H9 (cell line): ENCODE measurements around the gene CDH6. TPM values are rescaled to one million over a fixed set of nuclear protein-coding genes. Genes with fewer than 3 reads are reported as not detected.
A peak's percentile ranks its signal among the peaks of the same experiment; 100 is the strongest.

Experiments
- DNase-seq: peaks from one replicate; pipeline ENCODE4 v3.0.0-alpha.2; 2017
- H2AFZ ChIP-seq: one replicate; pipeline ENCODE4 v1.6.1; 2013; ENCODE audit warnings: mild to moderate bottlenecking, low read length, control low read depth, moderate library complexity
- H2AK5ac ChIP-seq: 2 replicates; pipeline ENCODE4 v1.6.1; 2013; ENCODE audit warnings: low read length, control low read depth, mixed read lengths; ENCODE audit not compliant: insufficient read length
- H2BK120ac ChIP-seq: one replicate; pipeline ENCODE4 v1.6.1; 2013; ENCODE audit warnings: low read depth, mild to moderate bottlenecking, low read length, control low read depth, inconsistent platforms; ENCODE audit not compliant: poor library complexity, severe bottlenecking
- H2BK12ac ChIP-seq: 2 replicates; pipeline ENCODE4 v1.6.1; 2013; ENCODE audit warnings: low read length, control low read depth, mixed read lengths, low read depth; ENCODE audit not compliant: insufficient read length
- H2BK15ac ChIP-seq: 2 replicates; pipeline ENCODE4 v1.6.1; 2013; ENCODE audit warnings: low read depth, low read length, control low read depth
- H2BK20ac ChIP-seq: one replicate; pipeline ENCODE4 v1.6.1; 2013; ENCODE audit warnings: low read depth, mild to moderate bottlenecking, low read length, control low read depth, inconsistent platforms; ENCODE audit not compliant: poor library complexity, severe bottlenecking
- H2BK5ac ChIP-seq: 2 replicates; pipeline ENCODE4 v1.6.1; 2013; ENCODE audit warnings: low read length, control low read depth, mixed read lengths; ENCODE audit not compliant: insufficient read length
- H3K14ac ChIP-seq: 2 replicates; pipeline ENCODE4 v1.6.1; 2013; ENCODE audit warnings: low read length, control low read depth; ENCODE audit not compliant: insufficient read depth
- H3K18ac ChIP-seq: 2 replicates; pipeline ENCODE4 v1.6.1; 2013; ENCODE audit warnings: low read depth, mild to moderate bottlenecking, mixed read lengths, low read length, control low read depth; ENCODE audit not compliant: insufficient read length
- H3K23ac ChIP-seq: 2 replicates; pipeline ENCODE4 v1.6.1; 2013; ENCODE audit warnings: low read length, control low read depth, mixed read lengths, low read depth; ENCODE audit not compliant: insufficient read length
- H3K23me2 ChIP-seq: 2 replicates; pipeline ENCODE4 v1.6.1; 2013; ENCODE audit warnings: low read depth, mild to moderate bottlenecking, mixed read lengths, low read length, control low read depth; ENCODE audit not compliant: insufficient read length, poor library complexity, severe bottlenecking
- H3K27ac ChIP-seq: 2 replicates; pipeline ENCODE4 v1.5.1; 2013; ENCODE audit warnings: low read length, control low read depth, mixed read lengths, low read depth; ENCODE audit not compliant: insufficient read length
- H3K27me3 ChIP-seq: 2 replicates; pipeline ENCODE4 v1.6.1; 2013; ENCODE audit warnings: low read length, control low read depth, inconsistent platforms; ENCODE audit not compliant: insufficient read depth
- H3K4ac ChIP-seq: 2 replicates; pipeline ENCODE4 v1.6.1; 2013; ENCODE audit warnings: low read depth, mild to moderate bottlenecking, control low read depth, inconsistent platforms, low read length, moderate library complexity
- H3K4me1 ChIP-seq: 2 replicates; pipeline ENCODE4 v1.6.1; 2013; ENCODE audit warnings: low read length, control low read depth, inconsistent platforms; ENCODE audit not compliant: insufficient read depth
- H3K4me2 ChIP-seq: 2 replicates; pipeline ENCODE4 v1.6.1; 2013; ENCODE audit warnings: low read length, control low read depth, mixed read lengths; ENCODE audit not compliant: insufficient read length, insufficient read depth
- H3K56ac ChIP-seq: 2 replicates; pipeline ENCODE4 v1.6.1; 2013; ENCODE audit warnings: low read depth, mild to moderate bottlenecking, mixed read lengths, low read length, control low read depth; ENCODE audit not compliant: insufficient read length
- H3K79me1 ChIP-seq: 2 replicates; pipeline ENCODE4 v1.6.1; 2013; ENCODE audit warnings: low read depth, mild to moderate bottlenecking, moderate library complexity, low read length, control low read depth, inconsistent platforms; ENCODE audit not compliant: insufficient read depth, poor library complexity, severe bottlenecking
- H3K79me2 ChIP-seq: 2 replicates; pipeline ENCODE4 v1.6.1; 2013; ENCODE audit warnings: low read length, control low read depth, inconsistent platforms; ENCODE audit not compliant: insufficient read depth
- H3K9ac ChIP-seq: 2 replicates; pipeline ENCODE4 v1.6.1; 2013; ENCODE audit warnings: low read length, control low read depth, mixed read lengths; ENCODE audit not compliant: insufficient read length; ENCODE audit errors: extremely low read depth
- H3K9me3 ChIP-seq: one replicate; pipeline ENCODE4 v1.6.1; 2013; ENCODE audit warnings: low read depth, low read length, inconsistent platforms; ENCODE audit not compliant: control insufficient read depth
- H3T11ph ChIP-seq: one replicate; pipeline ENCODE4 v1.6.1; 2013; ENCODE audit warnings: mild to moderate bottlenecking, low read length, control low read depth, inconsistent platforms
- H4K20me1 ChIP-seq: one replicate; pipeline ENCODE4 v1.6.1; 2013; ENCODE audit not compliant: control insufficient read depth, insufficient read length, insufficient read depth
- H4K5ac ChIP-seq: 2 replicates; pipeline ENCODE4 v1.6.1; 2013; ENCODE audit warnings: low read depth, mild to moderate bottlenecking, mixed read lengths, low read length, control low read depth; ENCODE audit not compliant: insufficient read length
- H4K8ac ChIP-seq: replicated peaks from 2 replicates; pipeline ENCODE4 v1.6.1; 2013; ENCODE audit warnings: low read length, control low read depth, mixed read lengths, low read depth; ENCODE audit not compliant: insufficient read length
- H4K91ac ChIP-seq: 2 replicates; pipeline ENCODE4 v1.6.1; 2013; ENCODE audit warnings: low read depth, mild to moderate bottlenecking, moderate library complexity, mixed read lengths, low read length, control low read depth; ENCODE audit not compliant: insufficient read length
- H3K27ac Mint-ChIP-seq, 3 experiments: 2 replicates in 2 of 3; 3 replicates in 1 of 3; pipeline ENCODE4 v1.8.0; 2020 to 2021; ENCODE audit warnings: mixed read lengths in 3 of 3, mild to moderate bottlenecking in 1 of 3, moderate library complexity in 1 of 3
- H3K27me3 Mint-ChIP-seq: 2 replicates; pipeline ENCODE4 v1.8.0; 2021; ENCODE audit warnings: low read depth, mild to moderate bottlenecking, moderate library complexity, mixed read lengths
- H3K36me3 Mint-ChIP-seq, 3 experiments: 2 replicates in 2 of 3; 3 replicates in 1 of 3; pipeline ENCODE4 v1.8.0; 2020 to 2021; ENCODE audit warnings: low read depth in 3 of 3, mixed read lengths in 3 of 3; ENCODE audit not compliant: insufficient read depth in 1 of 3
- H3K4me1 Mint-ChIP-seq, 2 experiments: 2 replicates each; pipeline ENCODE4 v1.8.0; 2020; ENCODE audit warnings: mixed read lengths in 2 of 2
- H3K4me3 Mint-ChIP-seq, 2 experiments: 2 replicates in 1 of 2; 3 replicates in 1 of 2; pipeline ENCODE4 v1.8.0; 2020 to 2021; ENCODE audit warnings: mild to moderate bottlenecking in 2 of 2, mixed read lengths in 2 of 2, moderate library complexity in 1 of 2
- H3K9me3 Mint-ChIP-seq, 2 experiments: 2 replicates in 1 of 2; 3 replicates in 1 of 2; pipeline ENCODE4 v1.8.0; 2020; ENCODE audit warnings: mild to moderate bottlenecking in 2 of 2, mixed read lengths in 2 of 2, moderate library complexity in 1 of 2
- CTCF ChIP-seq: fragments of 200-600 bp; sonication (generic); conservative IDR thresholded peaks from 3 replicates; pipeline ENCODE4 v1.8.0; 2021; ENCODE audit warnings: antibody characterized with exemption, mild to moderate bottlenecking
- WGBS: extraction: QIAGEN DNeasy Blood & Tissue Kit; methylation state at CpG from one replicate; pipeline ENCODE4 v1.1.7; 2013; ENCODE audit warnings: missing lambda C conversion rate, low lambda C conversion rate, mixed read lengths; ENCODE audit not compliant: insufficient read length; ENCODE audit errors: extremely low coverage; 5-methylcytosine and 5-hydroxymethylcytosine counted together
- total RNA-seq: library from RNA; stranded (reverse); gene quantifications from 2 replicates; pipeline ENCODE4 v1.2.1, GENCODE V29; 2021

The CDH6 gene
- total RNA-seq, 1 experiment from 2014 or later: 11.7 TPM

- DNase-seq: no peak
- H4K5ac ChIP-seq: no peak overlapping the region
- H2AK5ac ChIP-seq: no peak overlapping the region
- no peak overlapping the region for H2BK12ac ChIP-seq
- peak overlapping the region in 2 of 3 experiments; percentile 10 to 42; a peak in 3 of 7 replicates for H3K27ac Mint-ChIP-seq
- no peak overlapping the region for H2BK120ac ChIP-seq
- H3K23me2 ChIP-seq: no peaks in the 10 kb centered on the region
- no peak overlapping the region for H3K4ac ChIP-seq
- H2BK15ac ChIP-seq: no peak overlapping the region
- H3K4me1 ChIP-seq: peaks cover 3% of the 10 kb centered on the region; the same call in 1 of the 2 replicates
- no peak overlapping the region for H4K91ac ChIP-seq
- no CpG with 5 or more reads among the region's 1 CpG for WGBS
- H3K9ac ChIP-seq: no peak overlapping the region
- no peak overlapping the region for H3K4me3 Mint-ChIP-seq
- no peak for TF ChIP-seq CTCF
- H4K20me1 ChIP-seq: no peaks in the 10 kb centered on the region
- no peak overlapping the region for H3K27ac ChIP-seq
- no peak overlapping the region for H3K18ac ChIP-seq
- no peaks in the 10 kb centered on the region for H3K27me3 Mint-ChIP-seq
- no peak overlapping the region for H2AFZ ChIP-seq
- H3K14ac ChIP-seq: no peak overlapping the region
- peaks cover 3 to 45% (median 17%) of the 10 kb centered on the region in 3 experiments; a peak in 6 of 7 replicates for H3K36me3 Mint-ChIP-seq
- no peaks in the 10 kb centered on the region for H3K9me3 ChIP-seq
- no peak overlapping the region for H2BK5ac ChIP-seq
- no peak overlapping the region for H3K4me2 ChIP-seq
- H3K79me1 ChIP-seq: no peaks in the 10 kb centered on the region
- H3K4me1 Mint-ChIP-seq: peaks cover 9 to 10% of the 10 kb centered on the region in 2 experiments
- H3K9me3 Mint-ChIP-seq: peaks cover 0 to 3% of the 10 kb centered on the region in 2 experiments; a peak in 1 of 5 replicates
- no peaks in the 10 kb centered on the region for H3K79me2 ChIP-seq
- no peak overlapping the region for H4K8ac ChIP-seq
- H3T11ph ChIP-seq: no peak overlapping the region
- no peak overlapping the region for H3K56ac ChIP-seq
- H2BK20ac ChIP-seq: no peak overlapping the region
- H3K27me3 ChIP-seq: no peaks in the 10 kb centered on the region
- no peak overlapping the region for H3K23ac ChIP-seq
Measured at GRCh38 chr5:31300501-31300900, 107.0 kb downstream of the CDH6 start.
